HepG2 (cell line): ENCODE results near the gene FAM222B. TPM values are rescaled to one million over a fixed set of nuclear protein-coding genes. Genes with fewer than 3 reads are reported as not detected.

Source experiments
- ATAC-seq: fragments of 200-7000 bp; cut with Tn5 transposase; 3 replicates; pipeline ENCODE4 v1.9.1; 2020; ENCODE audit warnings: mild to moderate bottlenecking, moderate library complexity
- BruUV-seq: library from RNA; stranded (reverse); fragments of 400-500 nt; replicated peaks from 2 replicates; lab custom pipeline; 2021; lab: Mats Ljungman, UMichigan
- CTCF ChIA-PET: fragments of 300-600 bp; formaldehyde crosslinking; extraction: SDS; loops from one replicate; lab custom pipeline; 2021; ENCODE audit warnings: low total read pairs, inconsistent platforms, low intra/inter-chr PET ratio; lab: Yijun Ruan, JAX
- POLR2A ChIA-PET: fragments of 350-600 bp; sonication (Branson Sonifier 250); formaldehyde crosslinking; loops from one replicate; lab custom pipeline; 2020; ENCODE audit warnings: antibody characterized with exemption, inconsistent platforms; lab: Yijun Ruan, JAX
- DNase-seq: peaks from one replicate; pipeline ENCODE4 v3.0.0-alpha.2; 2015; ENCODE audit warnings: low spot score
- FAIRE-seq: peaks from 3 replicates; lab custom pipeline; 2011; peaks lifted over from hg19 to GRCh38; lab: Jason Lieb, UNC
- H2AFZ ChIP-seq: one replicate; pipeline ENCODE4 v1.6.1; 2011; ENCODE audit warnings: low read length, inconsistent platforms
- H3K27ac ChIP-seq: fragments of 300-600 bp; 3 replicates; pipeline ENCODE4 v1.8.0; 2011; ENCODE audit warnings: mixed run types, mild to moderate bottlenecking, mixed read lengths, low read length, inconsistent platforms; ENCODE audit not compliant: insufficient read depth; ENCODE audit errors: extremely low read length
- H3K27me3 ChIP-seq, 2 experiments: fragments of 200-600 bp in 1 of 2; 2 replicates in 1 of 2; 3 replicates in 1 of 2; pipeline versions ENCODE4 v1.6.0 to v1.8.0; 2011; ENCODE audit warnings: low read length in 2 of 2, mild to moderate bottlenecking in 2 of 2, moderate library complexity in 2 of 2, inconsistent platforms in 1 of 2; ENCODE audit not compliant: insufficient read depth in 2 of 2, control insufficient read depth in 1 of 2
- H3K36me3 ChIP-seq, 2 experiments: fragments of 200-600 bp in 1 of 2; replicated peaks in 1 of 2; 2 replicates in 1 of 2; 3 replicates in 1 of 2; pipeline versions ENCODE4 v1.5.1 to v1.8.0; 2011; ENCODE audit warnings: low read length in 2 of 2, inconsistent platforms in 1 of 2; ENCODE audit not compliant: insufficient read depth in 2 of 2, control insufficient read depth in 1 of 2
- H3K4me1 ChIP-seq: 2 replicates; pipeline ENCODE4 v1.5.1; 2012; ENCODE audit warnings: low read length, inconsistent platforms; ENCODE audit not compliant: insufficient read depth
- H3K4me2 ChIP-seq: 2 replicates; pipeline ENCODE4 v1.6.0; 2011; ENCODE audit warnings: low read depth, low read length, inconsistent platforms
- H3K4me3 ChIP-seq, 3 experiments: fragments of 200-600 bp in 1 of 3; sonication (generic), shearing (Covaris generic) in 1 of 3; replicated peaks in 1 of 3; 2 replicates each; pipeline ENCODE4 v1.5.1; 2011 to 2016; ENCODE audit warnings: low read length in 3 of 3, inconsistent platforms in 2 of 3, low read depth in 2 of 3, mild to moderate bottlenecking in 2 of 3, control low read depth in 1 of 3, mixed read lengths in 1 of 3; ENCODE audit not compliant: insufficient read depth in 1 of 3
- H3K79me2 ChIP-seq: one replicate; pipeline ENCODE4 v1.6.1; 2011; ENCODE audit warnings: low read length, inconsistent platforms; ENCODE audit not compliant: insufficient read depth
- H3K9ac ChIP-seq: 2 replicates; pipeline ENCODE4 v1.6.0; 2011; ENCODE audit warnings: mild to moderate bottlenecking, low read depth, low read length, inconsistent platforms; ENCODE audit not compliant: insufficient read depth
- H3K9me3 ChIP-seq: 2 replicates; pipeline ENCODE4 v1.5.1; 2012; ENCODE audit warnings: mild to moderate bottlenecking, low read length
- H4K20me1 ChIP-seq: 2 replicates; pipeline ENCODE4 v1.6.0; 2011; ENCODE audit warnings: inconsistent platforms, mild to moderate bottlenecking, low read length, moderate library complexity; ENCODE audit not compliant: insufficient read depth
- AHR ChIP-seq: IDR thresholded peaks from 2 replicates; pipeline ENCODE4 v1.6.1; 2018; ENCODE audit warnings: missing genetic modification reagents, missing compliant biosample characterization
- ATF7-NPFF ChIP-seq: sonication (generic); formaldehyde crosslinking; IDR thresholded peaks from 2 replicates; pipeline ENCODE4 v1.8.1; 2023; ENCODE audit warnings: mild to moderate bottlenecking, low read depth, missing genetic modification reagents, moderate library complexity
- MYNN ChIP-seq: sonication (generic); formaldehyde crosslinking; IDR thresholded peaks from 2 replicates; pipeline ENCODE4 v1.4.0; 2020; ENCODE audit warnings: mild to moderate bottlenecking, low read depth, missing genetic modification reagents
- NFKBIZ ChIP-seq: IDR thresholded peaks from 2 replicates; pipeline ENCODE4 v1.6.1; 2018; ENCODE audit warnings: missing genetic modification reagents, missing compliant biosample characterization
- RBM22 ChIP-seq: fragments of 200-400 bp; formaldehyde crosslinking; optimal IDR thresholded peaks from 2 replicates; pipeline ENCODE3; 2017; ENCODE audit warnings: mild to moderate bottlenecking, low read length, moderate library complexity
- ZBTB7A ChIP-seq: sonication (generic); formaldehyde crosslinking; IDR thresholded peaks from 2 replicates; pipeline ENCODE4 v1.8.0; 2022; ENCODE audit warnings: mild to moderate bottlenecking, missing genetic modification reagents
- ZFP36 ChIP-seq: fragments of 150-350 bp; IDR thresholded peaks from 2 replicates; pipeline ENCODE4 v1.6.1; 2018; ENCODE audit warnings: borderline replicate concordance, low read length, low read depth; ENCODE audit not compliant: partially characterized antibody
- ZFY ChIP-seq: sonication (generic); formaldehyde crosslinking; IDR thresholded peaks from 2 replicates; pipeline ENCODE4 v1.4.0; 2020; ENCODE audit warnings: missing genetic modification reagents
- ZKSCAN8 ChIP-seq: IDR thresholded peaks from 2 replicates; pipeline ENCODE4 v1.6.1; 2016; ENCODE audit warnings: borderline replicate concordance, missing genetic modification reagents, missing compliant biosample characterization
- ZNF180 ChIP-seq: sonication (generic); formaldehyde crosslinking; IDR thresholded peaks from 2 replicates; pipeline ENCODE4 v1.4.0; 2020; ENCODE audit warnings: low read depth, missing genetic modification reagents, borderline replicate concordance
- ZNF557 ChIP-seq: sonication (generic); formaldehyde crosslinking; IDR thresholded peaks from 2 replicates; pipeline ENCODE4 v1.4.0; 2020; ENCODE audit warnings: missing genetic modification reagents
- ZNF562 ChIP-seq: sonication (generic); formaldehyde crosslinking; IDR thresholded peaks from 2 replicates; pipeline ENCODE4 v1.8.0; 2022; ENCODE audit warnings: missing genetic modification reagents, borderline replicate concordance
- ZNF567 ChIP-seq: sonication (generic); formaldehyde crosslinking; IDR thresholded peaks from 2 replicates; pipeline ENCODE4 v1.8.1; 2023; ENCODE audit warnings: mild to moderate bottlenecking, missing genetic modification reagents, borderline replicate concordance
- ZNF737 ChIP-seq: sonication (generic); formaldehyde crosslinking; IDR thresholded peaks from 2 replicates; pipeline ENCODE4 v1.5.0; 2020; ENCODE audit warnings: missing genetic modification reagents, mild to moderate bottlenecking, borderline replicate concordance
- WGBS: methylation state at CpG from one replicate; pipeline ENCODE4 v1.1.6; 2017; ENCODE audit warnings: low lambda C conversion rate; 5-methylcytosine and 5-hydroxymethylcytosine counted together
- in situ Hi-C: cut with HindIII; loops from 2 replicates; pipeline ENCODE4 v1.10.0; 2017; ENCODE audit warnings: low pct_unique_long_range_greater_than_20kb; ENCODE audit not compliant: extremely low pct_ligation_motif_present
- intact Hi-C: fragments of 100-400 bp; cut with micrococcal nuclease; formaldehyde crosslinking; loops from one replicate; pipeline ENCODE4 v1.10.0; 2022; ENCODE audit not compliant: unreplicated experiment
- polyA plus RNA-seq, 8 experiments: library from polyadenylated mRNA; depleted of rRNA in 3 of 8; stranded (reverse) in 7 of 8; unstranded in 1 of 8; fragments of >200 nt; fragmentation: Illumina TruSeq in 4 of 8; extraction: Trizol in 4 of 8; gene quantifications; 2 replicates each; pipeline versions ENCODE4 v1.2.1 to v1.2.3, GENCODE V29; 2011 to 2016; ENCODE audit warnings: low read depth in 4 of 8, missing spikeins in 1 of 8, mixed read lengths in 1 of 8; ENCODE audit not compliant: insufficient read depth in 1 of 8
- total RNA-seq, 5 experiments: library from RNA; depleted of rRNA; stranded (reverse); fragments of >200 nt; fragmentation: Illumina TruSeq; extraction: Trizol; gene quantifications; 2 replicates each; pipeline ENCODE4 v1.2.3, GENCODE V29; 2016; ENCODE audit warnings: low read depth in 1 of 5
- TF ChIP-seq, protein P1 (sequence below): sonication (generic); formaldehyde crosslinking; IDR thresholded peaks from 2 replicates; pipeline ENCODE4 v1.5.1; 2020; ENCODE audit warnings: mild to moderate bottlenecking, missing genetic modification reagents, borderline replicate concordance
- TF ChIP-seq, protein P2 (sequence below): sonication (generic); formaldehyde crosslinking; IDR thresholded peaks from 2 replicates; pipeline ENCODE4 v1.4.0; 2020; ENCODE audit warnings: missing genetic modification reagents, low read depth, mild to moderate bottlenecking, borderline replicate concordance
- TF ChIP-seq, protein P3 (sequence below): sonication (generic); formaldehyde crosslinking; IDR thresholded peaks from 2 replicates; pipeline ENCODE4 v1.5.0; 2020; ENCODE audit warnings: mild to moderate bottlenecking, missing genetic modification reagents

The FAM222B gene
- total and polyA plus RNA-seq, 2 of the 13 experiments (the other 11 are each of a cell fraction or from before 2014, with no cell fraction given): 3.5 to 7.3 TPM

DNA sequence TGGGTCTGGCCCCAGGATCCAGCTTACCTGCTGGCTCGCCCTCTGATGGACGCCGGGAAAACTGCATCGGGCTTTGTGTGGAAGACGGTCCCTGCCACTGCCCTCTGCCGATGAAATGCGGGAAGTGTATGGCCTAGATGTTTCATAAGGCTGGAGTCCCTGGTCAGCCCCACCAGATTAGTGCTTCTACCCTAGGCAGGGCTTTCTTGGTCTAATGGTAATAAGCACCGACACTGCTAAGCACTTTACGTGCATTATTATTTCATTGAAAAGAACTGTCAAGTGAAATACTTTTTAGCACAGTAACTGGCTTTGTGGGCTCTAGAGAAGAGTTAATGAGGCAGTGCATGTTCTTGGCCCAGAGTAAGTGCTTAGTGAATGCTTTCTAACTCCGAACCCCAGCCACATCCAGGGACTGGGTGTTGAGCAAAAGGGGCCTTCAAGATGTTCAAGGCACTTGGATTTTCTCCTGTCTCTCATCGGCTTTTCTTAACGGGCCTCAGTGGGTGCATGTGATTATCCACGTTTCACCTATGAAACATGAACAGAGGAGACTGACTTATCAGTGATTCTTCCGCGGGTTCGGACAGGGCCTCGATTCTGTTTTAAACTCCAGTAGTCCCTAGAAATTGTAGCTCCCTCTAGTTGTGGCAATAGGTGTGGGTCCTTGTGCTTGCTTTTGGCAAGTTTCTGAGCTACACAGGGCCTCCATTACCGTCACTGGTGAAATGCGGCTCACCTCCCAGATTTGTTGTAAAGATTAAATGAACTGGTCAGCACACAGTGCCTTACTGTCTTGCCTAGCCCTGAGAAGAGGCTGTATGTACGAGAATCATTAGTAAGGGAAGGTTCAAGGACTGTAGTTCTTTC is 92.2 kb downstream of the FAM222B start:
- intact Hi-C loops: loop anchor here (1.0 to 2.0 kb wide), 2 partner anchors 23 to 66 kb away; no protein-coding TSS in a partner anchor
- POLR2A ChIA-PET: interaction anchor here (1.2 to 12.3 kb wide), 4 partner anchors 23 to 105 kb away, joined by 4 to 590 read pairs (median 12); partner anchors contain the start of genes NEK8, PROCA1, RPL23A and TLCD1
- peaks cover 52% of the 10 kb centered on the region for H4K20me1 ChIP-seq
- H3K4me3 ChIP-seq: no peak overlapping the region
- H3K9ac ChIP-seq: peak overlapping the region; percentile 2; the same call in 1 of the 2 replicates
- no peak overlapping the region for H2AFZ ChIP-seq
- 53% methylated on average over 20 of the region's 20 CpGs for WGBS
- FAIRE-seq (peak; percentile 97), ATAC-seq (peak; percentile 66), DNase-seq (peak; percentile 88)
- in situ Hi-C loops: no loop called here
- CTCF ChIA-PET: interaction anchor here (0.7 to 4.1 kb wide), 8 partner anchors 13 to 153 kb away, joined by 3 to 142 read pairs (median 4); partner anchors contain the start of genes BLTP2, DHRS13, NEK8 and TLCD1
- H3K27me3 ChIP-seq: no peaks in the 10 kb centered on the region
- peaks cover 39 to 43% of the 10 kb centered on the region in 2 experiments for H3K36me3 ChIP-seq
- H3K9me3 ChIP-seq: no peaks in the 10 kb centered on the region
- H3K79me2 ChIP-seq: peaks cover 20% of the 10 kb centered on the region
- BruUV-seq: TSS peak; percentile 55
- 0 out of 2 replicates have a peak overlapping the region, but pooled peaks have one; percentile 0 for H3K4me2 ChIP-seq
- peak overlapping the region; percentile 37 for H3K27ac ChIP-seq
- peaks cover 50% of the 10 kb centered on the region for H3K4me1 ChIP-seq
- TF ChIP-seq AHR (CRISPR knock-in tag) (0 out of 2 replicates have a peak, but pooled peaks have one; percentile 26), ZBTB7A (CRISPR knock-in tag) (no peak), ZKSCAN8 (CRISPR knock-in tag) (0 out of 2 replicates have a peak, but pooled peaks have one; percentile 25), ZNF567 (CRISPR knock-in tag) (no peak), ZFP36 (no peak), ATF7-NPFF (no peak), ZNF557 (no peak; the same call in 1 of the 2 replicates), ZFY (CRISPR knock-in tag) (peak; percentile 46; the same call in 1 of the 2 replicates), ZNF562 (CRISPR knock-in tag) (no peak), ZNF737 (CRISPR knock-in tag) (no peak), RBM22 (no peak), ZNF180 (CRISPR knock-in tag) (no peak), MYNN (CRISPR knock-in tag) (no peak), NFKBIZ (CRISPR knock-in tag) (no peak)
- TF ChIP-seq, protein P1, sequence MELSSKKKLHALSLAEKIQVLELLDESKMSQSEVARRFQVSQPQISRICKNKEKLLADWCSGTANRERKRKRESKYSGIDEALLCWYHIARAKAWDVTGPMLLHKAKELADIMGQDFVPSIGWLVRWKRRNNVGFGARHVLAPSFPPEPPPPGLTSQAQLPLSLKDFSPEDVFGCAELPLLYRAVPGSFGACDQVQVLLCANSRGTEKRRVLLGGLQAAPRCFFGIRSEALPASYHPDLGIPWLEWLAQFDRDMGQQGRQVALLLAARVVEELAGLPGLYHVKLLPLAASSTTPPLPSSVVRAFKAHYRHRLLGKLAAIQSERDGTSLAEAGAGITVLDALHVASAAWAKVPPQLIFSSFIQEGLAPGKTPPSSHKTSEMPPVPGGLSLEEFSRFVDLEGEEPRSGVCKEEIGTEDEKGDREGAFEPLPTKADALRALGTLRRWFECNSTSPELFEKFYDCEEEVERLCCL (CRISPR knock-in tag): no peak
- TF ChIP-seq, protein P2, sequence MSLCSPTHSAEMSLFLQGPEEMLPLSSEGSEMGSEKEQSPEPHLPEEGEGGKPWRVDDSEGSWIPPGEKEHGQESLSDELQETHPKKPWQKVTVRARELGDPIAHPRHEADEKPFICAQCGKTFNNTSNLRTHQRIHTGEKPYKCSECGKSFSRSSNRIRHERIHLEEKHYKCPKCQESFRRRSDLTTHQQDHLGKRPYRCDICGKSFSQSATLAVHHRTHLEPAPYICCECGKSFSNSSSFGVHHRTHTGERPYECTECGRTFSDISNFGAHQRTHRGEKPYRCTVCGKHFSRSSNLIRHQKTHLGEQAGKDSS (CRISPR knock-in tag): 0 out of 2 replicates have a peak, but pooled peaks have one; percentile 44
- TF ChIP-seq, protein P3, sequence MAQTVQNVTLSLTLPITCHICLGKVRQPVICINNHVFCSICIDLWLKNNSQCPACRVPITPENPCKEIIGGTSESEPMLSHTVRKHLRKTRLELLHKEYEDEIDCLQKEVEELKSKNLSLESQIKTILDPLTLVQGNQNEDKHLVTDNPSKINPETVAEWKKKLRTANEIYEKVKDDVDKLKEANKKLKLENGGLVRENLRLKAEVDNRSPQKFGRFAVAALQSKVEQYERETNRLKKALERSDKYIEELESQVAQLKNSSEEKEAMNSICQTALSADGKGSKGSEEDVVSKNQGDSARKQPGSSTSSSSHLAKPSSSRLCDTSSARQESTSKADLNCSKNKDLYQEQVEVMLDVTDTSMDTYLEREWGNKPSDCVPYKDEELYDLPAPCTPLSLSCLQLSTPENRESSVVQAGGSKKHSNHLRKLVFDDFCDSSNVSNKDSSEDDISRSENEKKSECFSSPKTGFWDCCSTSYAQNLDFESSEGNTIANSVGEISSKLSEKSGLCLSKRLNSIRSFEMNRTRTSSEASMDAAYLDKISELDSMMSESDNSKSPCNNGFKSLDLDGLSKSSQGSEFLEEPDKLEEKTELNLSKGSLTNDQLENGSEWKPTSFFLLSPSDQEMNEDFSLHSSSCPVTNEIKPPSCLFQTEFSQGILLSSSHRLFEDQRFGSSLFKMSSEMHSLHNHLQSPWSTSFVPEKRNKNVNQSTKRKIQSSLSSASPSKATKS (CRISPR knock-in tag): no peak
